PC-3 (cell line): ENCODE measurements around the gene MLPH.

Experiments
- CTCF ChIP-seq: fragments of 300-600 bp; sonication (generic); conservative IDR thresholded peaks from 2 replicates; pipeline ENCODE4 v1.5.1; 2017; ENCODE audit warnings: antibody characterized with exemption, low read depth, mild to moderate bottlenecking, low read length
- EZH2 ChIP-seq: fragments of 300-600 bp; sonication (generic); IDR thresholded peaks from one replicate; pipeline ENCODE4 v1.6.1; 2017; ENCODE audit warnings: antibody characterized with exemption, mild to moderate bottlenecking, low read length; ENCODE audit not compliant: unreplicated experiment

- TF ChIP-seq CTCF (no peak), EZH2 (no peak)
These were observed 45.1 kb downstream of the MLPH start for GRCh38 chr2:237532160-237532559.
